GM12891 (cell line): ENCODE results near the gene SCRN2.

ENCODE experiments used
- DNase-seq: peaks from one replicate; pipeline ENCODE4 v3.0.0; 2011; ENCODE audit warnings: low spot score; ENCODE audit not compliant: insufficient read length
- FAIRE-seq: peaks from 2 replicates; lab custom pipeline; 2011; peaks lifted over from hg19 to GRCh38; lab: Jason Lieb, UNC
- PAX5 ChIP-seq: IDR thresholded peaks from 2 replicates; pipeline ENCODE4 v1.6.1; 2011; ENCODE audit warnings: low read length, moderate library complexity, mild to moderate bottlenecking; ENCODE audit not compliant: insufficient read depth, severe bottlenecking
- POLR2A ChIP-seq: IDR thresholded peaks from 2 replicates; pipeline ENCODE4 v1.6.1; 2011; ENCODE audit warnings: low read depth, low read length, control low read depth
- POLR2AphosphoS5 ChIP-seq: IDR thresholded peaks from 2 replicates; pipeline ENCODE4 v1.6.1; 2011; ENCODE audit warnings: low read depth, low read length, control low read depth
- POU2F2 ChIP-seq: IDR thresholded peaks from 2 replicates; pipeline ENCODE4 v1.6.1; 2011; ENCODE audit warnings: low read depth, mild to moderate bottlenecking, control low read depth, low read length, moderate library complexity
- SPI1 ChIP-seq: IDR thresholded peaks from 2 replicates; pipeline ENCODE4 v1.6.1; 2011; ENCODE audit warnings: low read depth, low read length, control low read depth
- TAF1 ChIP-seq: IDR thresholded peaks from 2 replicates; pipeline ENCODE4 v1.6.1; 2011; ENCODE audit warnings: low read depth, low read length, control low read depth

The SCRN2 gene

GRCh38 chr17:47813512-47814031 is 27.5 kb downstream of the SCRN2 start:
- TF ChIP-seq POLR2A: no peak
- TF ChIP-seq SPI1: no peak
- no peak for TF ChIP-seq POU2F2
- no peak for TF ChIP-seq TAF1
- TF ChIP-seq PAX5: no peak
- TF ChIP-seq POLR2AphosphoS5: no peak
- DNase-seq (no peak), FAIRE-seq (no peak)

GRCh38 chr17:47813077-47813476 is 28.0 kb downstream of the SCRN2 start:
- FAIRE-seq (no peak), DNase-seq (no peak)
- TF ChIP-seq PAX5 (no peak), POLR2A (no peak), POLR2AphosphoS5 (no peak), SPI1 (no peak), POU2F2 (no peak), TAF1 (no peak)

GRCh38 chr17:47812146-47812920 is 28.7 kb downstream of the SCRN2 start:
- DNase-seq (no peak), FAIRE-seq (no peak)
- TF ChIP-seq SPI1 (no peak), PAX5 (no peak), POU2F2 (no peak), POLR2AphosphoS5 (no peak), TAF1 (no peak), POLR2A (no peak)

GRCh38 chr17:47811709-47812108 is 29.4 kb downstream of the SCRN2 start:
- TF ChIP-seq POU2F2: no peak
- TF ChIP-seq SPI1: no peak
- no peak for TF ChIP-seq PAX5
- no peak for TF ChIP-seq POLR2AphosphoS5
- TF ChIP-seq POLR2A: no peak
- no peak for TF ChIP-seq TAF1
- DNase-seq: no peak
- no peak for FAIRE-seq

GRCh38 chr17:47810901-47811635 is 30.0 kb downstream of the SCRN2 start:
- no peak for FAIRE-seq
- no peak for DNase-seq
- TF ChIP-seq PAX5 (no peak), TAF1 (no peak), POU2F2 (no peak), POLR2A (no peak), POLR2AphosphoS5 (no peak), SPI1 (no peak)

- TF ChIP-seq PAX5 (no peak), POLR2A (no peak), TAF1 (no peak), POLR2AphosphoS5 (no peak), POU2F2 (no peak), SPI1 (no peak)
- FAIRE-seq (no peak), DNase-seq (no peak)
Measured at GRCh38 chr17:47810200-47810821, 30.8 kb downstream of the SCRN2 start.

- DNase-seq (no peak), FAIRE-seq (no peak)
- TF ChIP-seq SPI1 (no peak), TAF1 (no peak), POLR2A (no peak), PAX5 (no peak), POLR2AphosphoS5 (no peak), POU2F2 (no peak)
Measured at GRCh38 chr17:47808830-47809480, 32.1 kb downstream of the SCRN2 start.

- no peak for FAIRE-seq
- TF ChIP-seq POLR2A: no peak
- no peak for TF ChIP-seq SPI1
- no peak for TF ChIP-seq POLR2AphosphoS5
- TF ChIP-seq TAF1: no peak
- TF ChIP-seq PAX5: no peak
- TF ChIP-seq POU2F2: no peak
- DNase-seq: no peak
Measured at GRCh38 chr17:47808036-47808829, 32.8 kb downstream of the SCRN2 start.
